B cell (primary cell): ENCODE results near the gene MED15. TPM values are rescaled to one million over a fixed set of nuclear protein-coding genes. Genes with fewer than 3 reads are reported as not detected.

ENCODE experiments used
- ATAC-seq: fragments of 200-7000 bp; cut with Tn5 transposase; one replicate; pipeline ENCODE4 v1.10.0; 2021; ENCODE audit warnings: low read depth, mild to moderate bottlenecking, moderate number of reproducible peaks, moderate library complexity
- CTCF ChIA-PET: fragments of 350-600 bp; sonication (Branson Sonifier 250); formaldehyde crosslinking; loops from one replicate; lab custom pipeline; 2021; ENCODE audit warnings: antibody characterized with exemption, inconsistent platforms; lab: Charles Lee
- POLR2A ChIA-PET: fragments of 350-600 bp; sonication (Branson Sonifier 250); formaldehyde crosslinking; loops from one replicate; lab custom pipeline; 2021; ENCODE audit warnings: antibody characterized with exemption; lab: Charles Lee
- DNase-seq: peaks from one replicate; pipeline ENCODE4 v3.0.0; 2013
- H2AFZ ChIP-seq: 2 replicates; pipeline ENCODE4 v1.6.1; 2012; ENCODE audit warnings: mild to moderate bottlenecking, low read depth, low read length; ENCODE audit not compliant: insufficient read depth, poor library complexity, severe bottlenecking
- H3K27ac ChIP-seq, 2 donors: 1 replicate in 1 of 2; 2 replicates in 1 of 2; pipeline ENCODE4 v1.5.1; 2012 to 2013; ENCODE audit warnings: low read length in 2 of 2, mild to moderate bottlenecking in 2 of 2, moderate library complexity in 1 of 2
- H3K27me3 ChIP-seq, 4 experiments: fragments of 200-600 bp in 1 of 4; sonication (generic) in 1 of 4; replicated peaks in 1 of 4; 1 replicate in 2 of 4; 2 replicates in 2 of 4; pipeline versions ENCODE4 v1.6.1 to v1.7.0; 2013 to 2016; ENCODE audit warnings: low read length in 3 of 4, mild to moderate bottlenecking in 2 of 4, mixed read lengths in 1 of 4, moderate library complexity in 1 of 4; ENCODE audit not compliant: insufficient read depth in 4 of 4, control insufficient read depth in 3 of 4; ENCODE audit errors: control extremely low read depth in 1 of 4
- H3K36me3 ChIP-seq, 2 experiments: replicated peaks in 1 of 2; 1 replicate in 1 of 2; 2 replicates in 1 of 2; pipeline versions ENCODE4 v1.6.1 to v1.7.1; 2013; ENCODE audit warnings: low read length in 1 of 2; ENCODE audit not compliant: insufficient read depth in 2 of 2, control insufficient read depth in 1 of 2; ENCODE audit errors: control extremely low read depth in 1 of 2, extremely low read depth in 1 of 2
- H3K4me1 ChIP-seq, 2 donors: fragments of 200-600 bp in 1 of 2; sonication (generic) in 1 of 2; 1 replicate in 1 of 2; 2 replicates in 1 of 2; pipeline versions ENCODE4 v1.5.1 to v1.6.1; 2013 to 2017; ENCODE audit warnings: low read length in 2 of 2; ENCODE audit not compliant: control insufficient read depth in 2 of 2, insufficient read depth in 2 of 2
- H3K4me2 ChIP-seq: replicated peaks from 2 replicates; pipeline ENCODE3; 2012; ENCODE audit warnings: mild to moderate bottlenecking, low read depth, low read length; ENCODE audit not compliant: poor library complexity, severe bottlenecking
- H3K4me3 ChIP-seq, 5 experiments: fragments of 200-600 bp in 1 of 5; sonication (generic) in 1 of 5; 1 replicate in 3 of 5; 2 replicates in 2 of 5; pipeline versions ENCODE4 v1.5.1 to v1.7.0; 2011 to 2016; ENCODE audit warnings: low read length in 4 of 5, mild to moderate bottlenecking in 4 of 5, low read depth in 2 of 5, control low read depth in 1 of 5, moderate library complexity in 1 of 5; ENCODE audit not compliant: insufficient read depth in 1 of 5; ENCODE audit errors: control extremely low read depth in 1 of 5, extremely low read depth in 1 of 5
- H3K79me2 ChIP-seq: fragments of 200-600 bp; sonication (generic); one replicate; pipeline ENCODE4 v1.6.0; 2016; ENCODE audit warnings: low read length; ENCODE audit not compliant: control insufficient read depth, insufficient read depth
- H3K9ac ChIP-seq: fragments of 200-600 bp; sonication (generic); 2 replicates; pipeline ENCODE4 v1.6.1; 2017; ENCODE audit warnings: mild to moderate bottlenecking, low read length, moderate library complexity
- H3K9me3 ChIP-seq, 3 donors: one replicate each; pipeline versions ENCODE4 v1.6.1 to v1.7.1; 2013; ENCODE audit warnings: low read length in 2 of 3; ENCODE audit not compliant: control insufficient read depth in 2 of 3, insufficient read depth in 1 of 3; ENCODE audit errors: control extremely low read depth in 1 of 3
- H4K20me1 ChIP-seq: 2 replicates; pipeline ENCODE4 v1.6.0; 2012; ENCODE audit warnings: mild to moderate bottlenecking, low read length; ENCODE audit not compliant: insufficient read depth, control insufficient read depth, poor library complexity, severe bottlenecking
- H3K27ac Mint-ChIP-seq: one replicate; pipeline ENCODE4 v1.8.0; 2021; ENCODE audit warnings: mixed read lengths
- H3K27me3 Mint-ChIP-seq: one replicate; pipeline ENCODE4 v1.8.0; 2021; ENCODE audit warnings: mixed read lengths
- H3K4me1 Mint-ChIP-seq: one replicate; pipeline ENCODE4 v1.8.0; 2021; ENCODE audit warnings: mixed read lengths
- H3K4me3 Mint-ChIP-seq: one replicate; pipeline ENCODE4 v1.8.0; 2021; ENCODE audit warnings: mixed read lengths
- H3K9me3 Mint-ChIP-seq: one replicate; pipeline ENCODE4 v1.8.0; 2022; ENCODE audit warnings: mixed read lengths; ENCODE audit not compliant: insufficient read depth
- EZH2 ChIP-seq: IDR thresholded peaks from 2 replicates; pipeline ENCODE4 v1.6.1; 2012; ENCODE audit warnings: borderline replicate concordance, low read depth, mild to moderate bottlenecking, moderate library complexity, low read length; ENCODE audit not compliant: insufficient read depth, poor library complexity, severe bottlenecking
- WGBS: methylation state at CpG from one replicate; pipeline ENCODE4 v1.1.5; 2013; ENCODE audit warnings: missing lambda C conversion rate; ENCODE audit not compliant: insufficient coverage; 5-methylcytosine and 5-hydroxymethylcytosine counted together
- intact Hi-C: fragments of 100-400 bp; cut with micrococcal nuclease; formaldehyde crosslinking; loops from one replicate; pipeline ENCODE4 v1.10.0; 2022
- polyA plus RNA-seq: library from polyadenylated mRNA; depleted of rRNA; stranded (reverse); fragments of >200 nt; gene quantifications from 2 replicates; pipeline ENCODE4 v1.2.3, GENCODE V29; 2012
- total RNA-seq, 2 donors: library from RNA; stranded (reverse); fragments of 120-200 nt in 1 of 2; gene quantifications; 1 replicate in 1 of 2; 2 replicates in 1 of 2; pipeline versions ENCODE4 v1.2.3 to v1.2.4, GENCODE V29; 2013 to 2022
- TF ChIP-seq, protein P1 (sequence below): fragments of 200-600 bp; IDR thresholded peaks from one replicate; pipeline ENCODE4 v1.8.0; 2022; ENCODE audit warnings: antibody characterized with exemption, mild to moderate bottlenecking

Gene MED15
- total and polyA plus RNA-seq, 2 donors (not counting 1 experiment from before 2014, with no cell fraction given) = 109 to 134 TPM

DNA sequence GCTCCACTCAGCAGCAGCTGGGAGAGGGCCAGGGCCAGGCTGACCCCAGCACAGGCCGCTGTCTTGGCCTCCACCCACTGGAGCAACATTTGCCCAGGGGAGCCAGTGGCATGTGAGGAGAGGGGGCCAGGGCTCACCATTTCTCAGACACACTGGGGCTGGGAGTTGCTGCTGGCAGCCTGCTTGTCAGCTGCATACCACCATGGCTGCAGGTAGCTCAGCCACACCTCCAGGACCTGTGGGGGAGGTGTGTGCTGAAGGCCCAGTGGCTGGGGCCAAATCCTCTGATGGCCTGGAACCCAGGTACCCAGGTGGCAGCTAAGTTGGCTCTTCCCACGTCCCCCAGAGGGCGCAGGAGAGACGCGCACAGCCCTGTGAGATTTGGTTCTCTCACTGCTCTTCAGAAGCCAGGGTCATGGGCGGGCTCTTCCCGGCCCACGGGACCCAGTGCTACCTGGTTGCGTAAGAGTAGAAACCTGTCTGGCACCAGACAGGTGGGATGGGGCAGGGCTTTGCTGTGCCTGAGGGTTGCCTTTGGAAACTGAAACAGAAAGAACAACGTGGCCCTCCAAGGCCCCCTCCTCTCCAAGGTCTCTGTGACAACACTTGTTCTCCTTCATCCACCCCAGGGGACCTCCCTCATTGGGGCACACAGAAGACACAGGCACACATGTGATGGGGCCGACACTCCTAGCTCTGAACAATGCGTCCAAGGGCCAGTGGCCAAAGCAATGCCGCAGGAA, 98.8 kb downstream of the MED15 start:
- Histone ChIP-seq H3K79me2 (no peaks in the 10 kb centered on the region), H2AFZ (peak overlapping the region; percentile 73), H4K20me1 (no peaks in the 10 kb centered on the region), H3K4me1 (peaks cover 0 to 4% of the 10 kb centered on the region in 2 donors), H3K9ac (no peak overlapping the region), H3K27ac (no peak overlapping the region), H3K36me3 (no peaks in the 10 kb centered on the region), H3K4me2 (peak overlapping the region; percentile 53), H3K27me3 (no peaks in the 10 kb centered on the region), H3K4me3 (no peak overlapping the region), H3K9me3 (no peaks in the 10 kb centered on the region)
- intact Hi-C loops = loop anchor here (1.0 kb wide), 1 partner anchor 177 kb away; no protein-coding TSS in a partner anchor
- ChIA-PET CTCF (interaction anchor here (0.7 to 3.6 kb wide), 6 partner anchors 13 to 187 kb away, joined by 3 to 20 read pairs (median 3); no protein-coding TSS in a partner anchor), POLR2A (no interaction called here)
- 22% methylated on average over 11 of the region's 13 CpGs for WGBS
- no peak overlapping the region for H3K27ac Mint-ChIP-seq
- peak; percentile 73 for DNase-seq
- H3K4me3 Mint-ChIP-seq = no peak overlapping the region
- no peaks in the 10 kb centered on the region for H3K9me3 Mint-ChIP-seq
- ATAC-seq = peak; percentile 63
- no peak for TF ChIP-seq EZH2
- TF ChIP-seq, protein P1, sequence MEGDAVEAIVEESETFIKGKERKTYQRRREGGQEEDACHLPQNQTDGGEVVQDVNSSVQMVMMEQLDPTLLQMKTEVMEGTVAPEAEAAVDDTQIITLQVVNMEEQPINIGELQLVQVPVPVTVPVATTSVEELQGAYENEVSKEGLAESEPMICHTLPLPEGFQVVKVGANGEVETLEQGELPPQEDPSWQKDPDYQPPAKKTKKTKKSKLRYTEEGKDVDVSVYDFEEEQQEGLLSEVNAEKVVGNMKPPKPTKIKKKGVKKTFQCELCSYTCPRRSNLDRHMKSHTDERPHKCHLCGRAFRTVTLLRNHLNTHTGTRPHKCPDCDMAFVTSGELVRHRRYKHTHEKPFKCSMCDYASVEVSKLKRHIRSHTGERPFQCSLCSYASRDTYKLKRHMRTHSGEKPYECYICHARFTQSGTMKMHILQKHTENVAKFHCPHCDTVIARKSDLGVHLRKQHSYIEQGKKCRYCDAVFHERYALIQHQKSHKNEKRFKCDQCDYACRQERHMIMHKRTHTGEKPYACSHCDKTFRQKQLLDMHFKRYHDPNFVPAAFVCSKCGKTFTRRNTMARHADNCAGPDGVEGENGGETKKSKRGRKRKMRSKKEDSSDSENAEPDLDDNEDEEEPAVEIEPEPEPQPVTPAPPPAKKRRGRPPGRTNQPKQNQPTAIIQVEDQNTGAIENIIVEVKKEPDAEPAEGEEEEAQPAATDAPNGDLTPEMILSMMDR = peak; percentile 72
- peaks cover 2% of the 10 kb centered on the region for H3K4me1 Mint-ChIP-seq
- peaks cover 5% of the 10 kb centered on the region for H3K27me3 Mint-ChIP-seq

DNA sequence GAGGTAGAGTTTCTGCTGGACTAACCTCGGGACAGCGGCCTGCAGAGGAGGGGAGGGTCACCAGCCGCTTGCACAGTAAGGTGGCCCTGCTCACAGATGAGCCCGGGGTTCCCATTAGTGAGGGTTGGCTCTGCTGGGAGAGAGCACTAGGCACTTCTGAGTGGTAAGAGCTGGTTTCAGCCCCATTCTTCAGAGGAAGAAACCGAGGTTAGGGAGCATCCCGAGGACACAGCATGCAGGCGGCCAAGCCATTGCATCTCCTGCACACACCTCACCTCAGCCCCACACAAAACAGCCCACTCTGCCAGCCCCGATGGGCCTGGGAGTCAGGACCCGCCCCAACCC, 99.3 kb downstream of the MED15 start:
- Histone ChIP-seq H3K27ac (no peak overlapping the region), H2AFZ (no peak overlapping the region), H3K9me3 (no peaks in the 10 kb centered on the region), H3K27me3 (peaks cover 0 to 2% (median 0%) of the 10 kb centered on the region in 4 experiments), H3K4me3 (no peak overlapping the region), H3K79me2 (no peaks in the 10 kb centered on the region), H3K4me1 (peaks cover 0 to 4% of the 10 kb centered on the region in 2 donors), H3K9ac (no peak overlapping the region), H3K4me2 (no peak overlapping the region), H4K20me1 (no peaks in the 10 kb centered on the region), H3K36me3 (no peaks in the 10 kb centered on the region)
- ChIA-PET CTCF (interaction anchor here (1.5 to 3.6 kb wide), 2 partner anchors 21 to 135 kb away, joined by 3 to 20 read pairs; no protein-coding TSS in a partner anchor), POLR2A (no interaction called here)
- H3K27ac Mint-ChIP-seq = no peak overlapping the region
- no peak overlapping the region for H3K4me3 Mint-ChIP-seq
- H3K27me3 Mint-ChIP-seq = peaks cover 5% of the 10 kb centered on the region
- intact Hi-C loops = loop anchor here (1.0 kb wide), 1 partner anchor 177 kb away; no protein-coding TSS in a partner anchor
- ATAC-seq (no peak), DNase-seq (no peak)
- no peaks in the 10 kb centered on the region for H3K9me3 Mint-ChIP-seq
- TF ChIP-seq EZH2 = no peak
- TF ChIP-seq, protein P1 = no peak
- H3K4me1 Mint-ChIP-seq = peaks cover 2% of the 10 kb centered on the region
- WGBS = 90% methylated on average over 7 of the region's 9 CpGs
